Ovary (tissue), 3 donors: Measurements from ENCODE around the gene CDIPT.

Experiments used
- EP300 ChIP-seq: sonication (generic); formaldehyde crosslinking; IDR thresholded peaks from one replicate; pipeline ENCODE4 v1.6.1; 2017; ENCODE audit warnings: antibody characterized with exemption
- POLR2A ChIP-seq: fragments of 450-650 bp; IDR thresholded peaks from one replicate; pipeline ENCODE4 v1.6.1; 2017; ENCODE audit warnings: antibody characterized with exemption, mild to moderate bottlenecking, moderate library complexity
- TF ChIP-seq, protein P1 (sequence below), 3 donors: fragments of 450-650 bp in 2 of 3; fragments of 200-600 bp in 1 of 3; IDR thresholded peaks; one replicate each; pipeline versions ENCODE4 v1.5.1 to v1.8.0; 2016 to 2022; ENCODE audit warnings: antibody characterized with exemption in 3 of 3, mild to moderate bottlenecking in 1 of 3
- donor health status: DM: no; HTN: no; CAD: no.

DNA sequence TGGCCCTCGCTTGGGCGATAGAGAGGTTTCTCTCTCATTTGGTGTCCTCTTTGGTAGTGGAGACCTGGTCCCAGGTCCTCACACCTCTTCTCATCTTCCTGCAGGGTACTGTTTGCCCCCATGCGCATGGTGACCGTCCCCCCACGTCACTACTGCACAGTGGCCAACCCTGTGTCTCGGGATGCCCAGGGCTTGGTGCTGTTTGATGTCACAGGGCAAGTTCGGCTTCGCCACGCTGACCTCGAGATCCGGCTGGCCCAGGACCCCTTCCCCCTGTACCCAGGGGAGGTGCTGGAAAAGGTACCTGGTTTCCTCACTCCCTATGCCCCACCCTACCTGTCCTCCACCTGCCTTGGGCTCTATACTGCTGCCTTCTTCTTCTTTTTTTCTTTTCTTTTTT is 32.3 kb downstream of the CDIPT start:
- TF ChIP-seq POLR2A = no peak
- TF ChIP-seq, protein P1, sequence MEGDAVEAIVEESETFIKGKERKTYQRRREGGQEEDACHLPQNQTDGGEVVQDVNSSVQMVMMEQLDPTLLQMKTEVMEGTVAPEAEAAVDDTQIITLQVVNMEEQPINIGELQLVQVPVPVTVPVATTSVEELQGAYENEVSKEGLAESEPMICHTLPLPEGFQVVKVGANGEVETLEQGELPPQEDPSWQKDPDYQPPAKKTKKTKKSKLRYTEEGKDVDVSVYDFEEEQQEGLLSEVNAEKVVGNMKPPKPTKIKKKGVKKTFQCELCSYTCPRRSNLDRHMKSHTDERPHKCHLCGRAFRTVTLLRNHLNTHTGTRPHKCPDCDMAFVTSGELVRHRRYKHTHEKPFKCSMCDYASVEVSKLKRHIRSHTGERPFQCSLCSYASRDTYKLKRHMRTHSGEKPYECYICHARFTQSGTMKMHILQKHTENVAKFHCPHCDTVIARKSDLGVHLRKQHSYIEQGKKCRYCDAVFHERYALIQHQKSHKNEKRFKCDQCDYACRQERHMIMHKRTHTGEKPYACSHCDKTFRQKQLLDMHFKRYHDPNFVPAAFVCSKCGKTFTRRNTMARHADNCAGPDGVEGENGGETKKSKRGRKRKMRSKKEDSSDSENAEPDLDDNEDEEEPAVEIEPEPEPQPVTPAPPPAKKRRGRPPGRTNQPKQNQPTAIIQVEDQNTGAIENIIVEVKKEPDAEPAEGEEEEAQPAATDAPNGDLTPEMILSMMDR (IDR thresholded peaks at IDR 0.05) = no peak
- TF ChIP-seq EP300 = no peak
